ENCODE results near the gene AMELX. TPM values are rescaled to one million over a fixed set of nuclear protein-coding genes. Genes with fewer than 3 reads are reported as not detected.

AMELX gene
- total RNA-seq, 4 donors from 2014 or later = not detected

DNA sequence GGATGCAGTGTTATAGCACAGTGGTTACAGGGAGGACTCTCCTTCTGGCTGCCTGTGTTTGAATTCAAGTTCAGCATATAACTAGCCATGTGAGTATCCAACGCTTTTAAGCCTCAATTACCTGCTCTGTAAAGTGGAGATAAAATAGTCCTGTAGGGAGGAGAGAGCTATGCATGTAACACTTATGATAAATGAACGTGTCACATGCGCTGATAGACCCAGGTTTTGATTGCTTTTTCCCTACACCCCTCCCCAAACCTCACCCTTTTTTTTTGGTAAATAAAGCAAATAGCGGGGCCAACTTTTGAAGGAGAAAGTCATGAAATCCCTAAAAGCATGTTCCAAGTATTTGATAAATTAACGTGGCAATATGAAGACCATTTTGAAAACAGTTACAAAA is 20.4 kb upstream of the AMELX start:
- TF ChIP-seq, protein P1, sequence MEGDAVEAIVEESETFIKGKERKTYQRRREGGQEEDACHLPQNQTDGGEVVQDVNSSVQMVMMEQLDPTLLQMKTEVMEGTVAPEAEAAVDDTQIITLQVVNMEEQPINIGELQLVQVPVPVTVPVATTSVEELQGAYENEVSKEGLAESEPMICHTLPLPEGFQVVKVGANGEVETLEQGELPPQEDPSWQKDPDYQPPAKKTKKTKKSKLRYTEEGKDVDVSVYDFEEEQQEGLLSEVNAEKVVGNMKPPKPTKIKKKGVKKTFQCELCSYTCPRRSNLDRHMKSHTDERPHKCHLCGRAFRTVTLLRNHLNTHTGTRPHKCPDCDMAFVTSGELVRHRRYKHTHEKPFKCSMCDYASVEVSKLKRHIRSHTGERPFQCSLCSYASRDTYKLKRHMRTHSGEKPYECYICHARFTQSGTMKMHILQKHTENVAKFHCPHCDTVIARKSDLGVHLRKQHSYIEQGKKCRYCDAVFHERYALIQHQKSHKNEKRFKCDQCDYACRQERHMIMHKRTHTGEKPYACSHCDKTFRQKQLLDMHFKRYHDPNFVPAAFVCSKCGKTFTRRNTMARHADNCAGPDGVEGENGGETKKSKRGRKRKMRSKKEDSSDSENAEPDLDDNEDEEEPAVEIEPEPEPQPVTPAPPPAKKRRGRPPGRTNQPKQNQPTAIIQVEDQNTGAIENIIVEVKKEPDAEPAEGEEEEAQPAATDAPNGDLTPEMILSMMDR (IDR thresholded peaks at IDR 0.05; ENCODE audit: low read depth) = no peak

DNA sequence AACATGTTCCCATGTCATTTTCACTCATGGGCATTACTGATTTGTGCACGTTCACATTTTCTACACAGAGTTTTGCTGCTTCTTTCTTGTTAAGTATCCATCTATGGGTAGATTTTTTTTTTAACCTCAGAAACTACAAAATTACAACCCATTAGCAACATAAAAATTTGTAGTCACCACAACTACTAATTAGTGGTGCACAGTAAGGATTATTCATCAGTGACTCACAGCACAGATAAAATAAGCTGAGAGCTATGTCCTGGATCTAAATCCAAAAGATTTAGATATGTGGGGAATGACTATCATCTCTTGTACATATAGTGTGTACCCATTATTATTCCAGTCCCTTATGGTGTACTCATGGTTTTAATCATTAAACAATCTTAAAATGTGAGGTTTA is 19.7 kb upstream of the AMELX start:
- TF ChIP-seq, protein P1 (IDR thresholded peaks at IDR 0.05; ENCODE audit: low read depth) = no peak

DNA sequence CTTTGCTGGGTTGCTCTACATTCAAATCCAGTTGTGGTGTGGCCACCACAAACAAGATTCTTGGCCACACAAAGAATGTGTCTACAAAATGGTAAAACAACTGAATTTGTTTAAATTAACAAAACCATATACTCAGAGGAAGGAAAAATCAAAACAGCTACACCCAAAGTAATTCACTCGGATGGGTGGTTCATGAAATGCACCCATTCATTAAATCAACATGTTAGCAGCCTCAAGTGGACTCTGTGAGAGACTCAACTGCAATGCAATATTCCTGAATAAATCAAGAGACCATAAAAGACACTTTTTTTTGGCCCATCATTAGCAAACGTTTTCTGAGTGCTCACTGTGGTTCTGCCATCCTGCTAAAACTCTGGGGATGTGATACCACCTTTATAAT is 11.2 kb upstream of the AMELX start:
- TF ChIP-seq, protein P1 (IDR thresholded peaks at IDR 0.05; ENCODE audit: low read depth) = no peak

DNA sequence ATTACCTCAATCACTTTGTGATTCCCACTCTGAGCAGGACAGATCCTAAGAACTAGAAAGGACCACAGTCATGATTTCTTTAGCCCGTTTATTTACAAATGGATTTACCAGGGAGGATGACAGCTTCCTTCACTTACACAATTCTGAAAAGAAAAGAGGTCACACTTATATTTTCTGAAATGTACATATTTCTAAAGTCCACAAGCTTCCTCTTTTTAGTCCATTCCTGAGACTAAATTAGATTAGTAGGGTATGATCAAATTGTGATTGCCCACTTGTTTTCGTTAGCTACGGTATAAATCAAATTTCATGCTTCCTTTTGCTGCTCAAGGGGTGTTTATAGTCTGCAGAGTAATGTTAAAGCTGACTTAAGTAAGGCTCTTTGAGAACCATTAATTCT is 7.6 kb upstream of the AMELX start:
- TF ChIP-seq, protein P1 (IDR thresholded peaks at IDR 0.05; ENCODE audit: low read depth) = no peak

DNA sequence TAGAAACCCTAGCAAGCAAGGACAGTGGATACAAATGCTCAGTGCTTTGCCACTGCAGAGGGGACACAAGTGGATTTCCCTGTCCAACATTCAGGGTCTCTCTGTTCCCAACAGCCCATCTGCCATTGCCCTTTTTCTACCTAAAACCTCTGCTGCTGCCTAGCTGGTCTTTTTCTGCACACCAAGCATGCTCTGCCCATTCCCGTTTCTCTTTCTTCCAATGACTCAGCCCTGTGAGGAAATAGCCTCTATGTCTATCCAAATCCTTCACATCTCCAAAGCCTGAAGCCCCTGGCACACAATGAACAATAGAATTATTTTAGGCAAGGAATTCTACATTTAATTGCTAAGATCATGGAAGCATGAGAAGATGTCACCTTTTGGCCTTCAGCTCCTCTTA is 5.7 kb upstream of the AMELX start:
- TF ChIP-seq, protein P1 (IDR thresholded peaks at IDR 0.05; ENCODE audit: low read depth) = no peak

DNA sequence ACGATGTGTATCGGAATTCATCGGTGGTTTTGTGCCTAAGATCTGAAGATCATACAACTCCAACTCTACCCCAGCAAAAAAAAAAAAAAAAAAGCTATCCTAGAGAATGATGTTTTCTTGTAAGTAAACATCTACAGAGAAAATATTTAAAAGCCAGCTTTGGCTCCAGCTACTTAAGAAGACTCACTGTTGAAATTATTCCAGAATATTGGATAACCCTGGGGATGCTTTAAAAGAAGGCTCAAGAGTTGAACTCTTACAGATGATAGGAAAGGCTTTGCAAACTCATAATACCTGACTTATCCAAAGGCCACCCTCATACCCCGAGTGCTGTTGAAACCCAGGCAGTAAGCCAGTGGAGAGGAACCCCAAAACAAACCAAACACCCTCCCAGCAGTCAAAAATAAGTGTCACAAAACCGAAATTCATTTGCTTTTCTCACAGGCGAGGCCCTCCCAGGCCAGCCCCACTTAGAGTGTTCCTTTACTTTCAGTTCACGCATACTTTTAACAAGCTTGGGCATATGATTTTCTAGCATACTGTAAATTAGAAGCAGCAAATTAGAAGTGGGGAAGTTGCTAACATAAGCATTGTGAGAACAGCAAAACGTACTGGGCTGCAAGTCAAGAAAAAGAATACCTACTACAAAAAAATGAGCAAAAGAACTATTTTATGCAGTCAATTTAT is 2.7 kb upstream of the AMELX start:
- TF ChIP-seq, protein P1 (IDR thresholded peaks at IDR 0.05; ENCODE audit: low read depth) = no peak

DNA sequence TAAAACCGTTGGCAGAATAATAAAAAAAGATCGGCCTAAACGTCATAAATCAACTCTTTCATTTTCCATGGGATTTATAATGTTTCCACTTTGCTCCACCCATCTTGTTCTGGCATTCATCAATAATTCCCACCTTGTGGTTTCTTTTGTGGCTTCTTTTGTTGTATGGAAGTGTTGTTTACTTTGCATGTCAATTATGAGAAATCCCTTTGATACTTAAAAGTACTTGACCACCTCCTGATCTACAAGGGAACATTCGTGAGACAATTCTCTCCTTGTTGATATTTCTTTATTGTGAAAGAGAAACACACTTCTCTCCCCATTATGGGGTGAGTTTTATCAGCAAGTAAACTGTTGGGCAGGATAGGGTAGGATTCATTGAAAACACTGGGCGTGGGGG is 2.8 kb downstream of the AMELX start:
- TF ChIP-seq, protein P1 (IDR thresholded peaks at IDR 0.05; ENCODE audit: low read depth) = no peak
